Right cardiac atrium (tissue), 5 donors: ENCODE results near the gene FA2H. TPM values are rescaled to one million over a fixed set of nuclear protein-coding genes. Genes with fewer than 3 reads are reported as not detected.

ENCODE experiments used
- ATAC-seq, 2 donors: fragments of 200-7000 bp; cut with Tn5 transposase; one replicate each; pipeline versions ENCODE4 v1.8.0 to v1.9.1; 2020; ENCODE audit warnings: moderate library complexity in 2 of 2, mild to moderate bottlenecking in 1 of 2
- DNase-seq, 3 donors: peaks; one replicate each; pipeline ENCODE4 v3.0.0-alpha.2; 2020
- H3K27ac ChIP-seq: one replicate; pipeline ENCODE4 v1.5.1; 2013; ENCODE audit warnings: mild to moderate bottlenecking, low read length, control low read depth, moderate library complexity
- H3K27me3 ChIP-seq: one replicate; pipeline ENCODE4 v1.6.1; 2013; ENCODE audit not compliant: control insufficient read depth, insufficient read depth
- H3K4me1 ChIP-seq: one replicate; pipeline ENCODE4 v1.6.1; 2013; ENCODE audit warnings: low read length; ENCODE audit not compliant: control insufficient read depth, insufficient read depth
- H3K4me3 ChIP-seq: one replicate; pipeline ENCODE4 v1.5.1; 2013; ENCODE audit warnings: low read length, control low read depth
- H3K9me3 ChIP-seq: one replicate; pipeline ENCODE4 v1.6.1; 2013; ENCODE audit warnings: low read length; ENCODE audit not compliant: control insufficient read depth
- whole genome bisulfite sequencing: extraction: QIAGEN DNeasy Blood & Tissue Kit; methylation state at CpG from one replicate; pipeline ENCODE4 v1.1.7; 2013; 5-methylcytosine and 5-hydroxymethylcytosine counted together
- intact Hi-C, 4 donors: fragments of 100-400 bp; cut with DNase I; formaldehyde crosslinking; loops; one replicate each; pipeline versions ENCODE4 v1.11.0 to v1.14.0; 2022 to 2023
- polyA plus RNA-seq: library from polyadenylated mRNA; stranded (reverse); fragments of 200-250 nt; gene quantifications from one replicate; pipeline ENCODE4 v1.2.3, GENCODE V29; 2013
- total RNA-seq, 4 donors: library from RNA; stranded (reverse); fragmentation: NEBNext Ultra II Directional; extraction: Animal tissue kit (Norgen Biotek cat#: 25700); gene quantifications; one replicate each; pipeline ENCODE4 v1.2.1, GENCODE V29; 2021
- donor health status: healthy with polysubstance abuse.
- donor health status: DM: no; HTN: yes; CAD: no.
- donor health status: DM: no; HTN: no; CAD: no.
- donor health status: DM: no; HTN: yes; CAD: no; lungs with severe emphysema.
- donor health status: DM: yes; HTN: yes; CAD: no.

FA2H gene
- total and polyA plus RNA-seq, 5 donors, result 0.18 to 0.76 (median 0.55) TPM; not detected in 1

GRCh38 chr16:74700438-74701225 is 74.0 kb downstream of the FA2H start, which contains the start of gene MLKL:
TSS of gene MLKL (minus strand) at chr16:74700862. CDS start at chr16:74695757, 5,105 bp downstream.
- H3K27me3 ChIP-seq, result no peaks in the 10 kb centered on the region
- 2% methylated on average over 35 of the region's 35 CpGs for WGBS
- H3K9me3 ChIP-seq, result no peaks in the 10 kb centered on the region
- ATAC-seq, result peak; percentile 83 to 89
- DNase-seq, result peak; percentile 75 to 86 (median 83)
- peak within 1 kb of the TSS; percentile 78 for H3K27ac ChIP-seq
- intact Hi-C loops, result no loop called here
- no peaks in the 10 kb centered on the region for H3K4me1 ChIP-seq
- peak within 1 kb of the TSS; percentile 58 for H3K4me3 ChIP-seq

- Histone ChIP-seq H3K4me3 (peak overlapping the region; percentile 58), H3K4me1 (no peaks in the 10 kb centered on the region), H3K9me3 (no peaks in the 10 kb centered on the region), H3K27ac (peak overlapping the region; percentile 53), H3K27me3 (no peaks in the 10 kb centered on the region)
- WGBS, result under 1% methylated on average over 16 of the region's 16 CpGs
- intact Hi-C loops, result no loop called here
- DNase-seq (peak in 2 of 3 donors; percentile 28 to 62), ATAC-seq (peak; percentile 56 to 58)
These were observed 74.5 kb downstream of the FA2H start for GRCh38 chr16:74700116-74700437.

- 72% methylated on average over 4 of the region's 4 CpGs for WGBS
- intact Hi-C loops, result no loop called here
- Histone ChIP-seq H3K27ac (no peak overlapping the region), H3K4me3 (peak overlapping the region; percentile 58), H3K27me3 (no peaks in the 10 kb centered on the region), H3K4me1 (no peaks in the 10 kb centered on the region), H3K9me3 (no peaks in the 10 kb centered on the region)
- DNase-seq, result no peak
- ATAC-seq, result no peak
These were observed 75.0 kb downstream of the FA2H start for GRCh38 chr16:74699666-74700065.

- intact Hi-C loops, result no loop called here
- DNase-seq, result no peak
- Histone ChIP-seq H3K27ac (no peak overlapping the region), H3K4me3 (no peak overlapping the region), H3K9me3 (no peaks in the 10 kb centered on the region), H3K4me1 (no peaks in the 10 kb centered on the region), H3K27me3 (no peaks in the 10 kb centered on the region)
- ATAC-seq, result no peak
- 64% methylated on average over 4 of the region's 4 CpGs for whole genome bisulfite sequencing
These were observed 76.4 kb downstream of the FA2H start for GRCh38 chr16:74698222-74698621.

GRCh38 chr16:74695450-74696422 is 78.9 kb downstream of the FA2H start:
- intact Hi-C loops, result no loop called here
- peak overlapping the region; percentile 1 for H3K27ac ChIP-seq
- 47% methylated on average over 19 of the region's 19 CpGs for WGBS

GRCh38 chr16:74691093-74691855 is 83.3 kb downstream of the FA2H start:
- DNase-seq, result no peak
- no peaks in the 10 kb centered on the region for H3K27me3 ChIP-seq
- no peaks in the 10 kb centered on the region for H3K9me3 ChIP-seq
- intact Hi-C loops, result no loop called here
- no peak overlapping the region for H3K4me3 ChIP-seq
- ATAC-seq, result no peak
- WGBS, result 77% methylated on average over 10 of the region's 10 CpGs
- no peaks in the 10 kb centered on the region for H3K4me1 ChIP-seq
- no peak overlapping the region for H3K27ac ChIP-seq

More at GRCh38 chr16:74695450-74696422, 78.9 kb downstream of the FA2H start:
- DNase-seq (peak; percentile 77 to 89 (median 84)), ATAC-seq (peak; percentile 92 to 96)
- Histone ChIP-seq H3K4me1 (no peaks in the 10 kb centered on the region), H3K4me3 (peak overlapping the region; percentile 36), H3K9me3 (no peaks in the 10 kb centered on the region), H3K27me3 (no peaks in the 10 kb centered on the region)

- no peak for DNase-seq
- 77% methylated on average over 11 of the region's 11 CpGs for WGBS
- H3K9me3 ChIP-seq, result no peaks in the 10 kb centered on the region
- H3K4me1 ChIP-seq, result no peaks in the 10 kb centered on the region
- intact Hi-C loops, result no loop called here
- no peak overlapping the region for H3K27ac ChIP-seq
- no peaks in the 10 kb centered on the region for H3K27me3 ChIP-seq
- peak; percentile 16 to 51 for ATAC-seq
- no peak overlapping the region for H3K4me3 ChIP-seq
These were observed 92.1 kb downstream of the FA2H start for GRCh38 chr16:74682556-74682955.

- WGBS, result 91% methylated on average over 6 of the region's 6 CpGs
These were observed 93.9 kb downstream of the FA2H start for GRCh38 chr16:74680681-74681080.

GRCh38 chr16:74679983-74680382 is 94.6 kb downstream of the FA2H start:
- 47% methylated on average over 2 of the region's 2 CpGs for WGBS
- DNase-seq, result no peak

More at GRCh38 chr16:74680681-74681080, 93.9 kb downstream of the FA2H start:
- intact Hi-C loops, result no loop called here
- no peak overlapping the region for H3K27ac ChIP-seq
- DNase-seq (no peak), ATAC-seq (no peak)
- no peaks in the 10 kb centered on the region for H3K9me3 ChIP-seq
- no peaks in the 10 kb centered on the region for H3K4me1 ChIP-seq
- H3K4me3 ChIP-seq, result no peak overlapping the region
- H3K27me3 ChIP-seq, result no peaks in the 10 kb centered on the region

GRCh38 chr16:74677868-74678267 is 96.8 kb downstream of the FA2H start:
- 95% methylated on average over 4 of the region's 4 CpGs for WGBS
- ATAC-seq (no peak), DNase-seq (no peak)
- Histone ChIP-seq H3K27me3 (no peaks in the 10 kb centered on the region), H3K27ac (no peak overlapping the region), H3K4me1 (no peaks in the 10 kb centered on the region), H3K4me3 (no peak overlapping the region), H3K9me3 (no peaks in the 10 kb centered on the region)
- intact Hi-C loops, result no loop called here

More at GRCh38 chr16:74679983-74680382, 94.6 kb downstream of the FA2H start:
- H3K27ac ChIP-seq, result no peak overlapping the region
- no peak for ATAC-seq
- H3K4me1 ChIP-seq, result no peaks in the 10 kb centered on the region
- H3K27me3 ChIP-seq, result no peaks in the 10 kb centered on the region
- H3K9me3 ChIP-seq, result no peaks in the 10 kb centered on the region
- intact Hi-C loops, result no loop called here
- no peak overlapping the region for H3K4me3 ChIP-seq
